ENCODE results near the gene TGM3.

Gene TGM3

DNA sequence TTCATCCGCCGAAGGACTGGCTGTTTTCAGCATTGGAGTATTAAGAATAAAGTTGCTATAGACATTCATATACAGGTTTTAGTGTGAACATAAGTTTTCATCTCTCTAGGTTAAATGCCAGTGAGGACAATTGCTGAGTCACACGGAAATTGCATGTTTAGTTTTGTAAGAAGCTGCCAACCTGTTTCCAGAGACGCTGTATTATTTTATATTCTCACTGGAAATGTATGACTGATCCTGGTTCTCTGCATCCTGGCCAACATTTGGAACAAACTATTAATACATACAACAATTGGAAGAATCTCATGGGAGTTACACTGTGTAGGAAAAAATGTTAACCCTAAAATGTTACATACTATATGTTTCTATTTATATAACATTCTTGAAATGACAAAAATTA, 68.2 kb downstream of the TGM3 start:
- POLR2A ChIA-PET: no interaction called here
- CTCF ChIA-PET: interaction anchor here (1.1 to 1.2 kb wide), 2 partner anchors 15 to 153 kb away, joined by 3 to 5 read pairs; no protein-coding TSS in a partner anchor
- TF ChIP-seq, protein P1, sequence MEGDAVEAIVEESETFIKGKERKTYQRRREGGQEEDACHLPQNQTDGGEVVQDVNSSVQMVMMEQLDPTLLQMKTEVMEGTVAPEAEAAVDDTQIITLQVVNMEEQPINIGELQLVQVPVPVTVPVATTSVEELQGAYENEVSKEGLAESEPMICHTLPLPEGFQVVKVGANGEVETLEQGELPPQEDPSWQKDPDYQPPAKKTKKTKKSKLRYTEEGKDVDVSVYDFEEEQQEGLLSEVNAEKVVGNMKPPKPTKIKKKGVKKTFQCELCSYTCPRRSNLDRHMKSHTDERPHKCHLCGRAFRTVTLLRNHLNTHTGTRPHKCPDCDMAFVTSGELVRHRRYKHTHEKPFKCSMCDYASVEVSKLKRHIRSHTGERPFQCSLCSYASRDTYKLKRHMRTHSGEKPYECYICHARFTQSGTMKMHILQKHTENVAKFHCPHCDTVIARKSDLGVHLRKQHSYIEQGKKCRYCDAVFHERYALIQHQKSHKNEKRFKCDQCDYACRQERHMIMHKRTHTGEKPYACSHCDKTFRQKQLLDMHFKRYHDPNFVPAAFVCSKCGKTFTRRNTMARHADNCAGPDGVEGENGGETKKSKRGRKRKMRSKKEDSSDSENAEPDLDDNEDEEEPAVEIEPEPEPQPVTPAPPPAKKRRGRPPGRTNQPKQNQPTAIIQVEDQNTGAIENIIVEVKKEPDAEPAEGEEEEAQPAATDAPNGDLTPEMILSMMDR (tag by site-specific recombination; IDR thresholded peaks at IDR 0.05): no peak
- no peak for TF ChIP-seq ZNF121 (tag by site-specific recombination; IDR thresholded peaks at IDR 0.05)
- TF ChIP-seq ZNF394 (tag by site-specific recombination; IDR thresholded peaks at IDR 0.05; ENCODE audit: borderline replicate concordance): no peak
- no peak for TF ChIP-seq TRIM28 (IDR thresholded peaks at IDR 0.05; ENCODE audit: borderline replicate concordance, low read length)
- no peaks in the 10 kb centered on the region for H3K36me3 ChIP-seq (ENCODE audit: control insufficient read depth in 2 of 2, insufficient read depth in 1 of 2, low read length in 2 of 2)
- no peaks in the 10 kb centered on the region for H3K4me1 ChIP-seq (ENCODE audit: control insufficient read depth, insufficient read depth, low read length)
- H3K27ac ChIP-seq (ENCODE audit: extremely low read depth, low read depth, low read length): no peak overlapping the region
- peaks cover 2% of the 10 kb centered on the region; the same call in 1 of the 2 replicates for H3K9me3 ChIP-seq (ENCODE audit: control insufficient read depth, insufficient read depth, low read depth, low read length)
- H3K4me3 ChIP-seq (ENCODE audit: low read depth, low read length): no peak overlapping the region

DNA sequence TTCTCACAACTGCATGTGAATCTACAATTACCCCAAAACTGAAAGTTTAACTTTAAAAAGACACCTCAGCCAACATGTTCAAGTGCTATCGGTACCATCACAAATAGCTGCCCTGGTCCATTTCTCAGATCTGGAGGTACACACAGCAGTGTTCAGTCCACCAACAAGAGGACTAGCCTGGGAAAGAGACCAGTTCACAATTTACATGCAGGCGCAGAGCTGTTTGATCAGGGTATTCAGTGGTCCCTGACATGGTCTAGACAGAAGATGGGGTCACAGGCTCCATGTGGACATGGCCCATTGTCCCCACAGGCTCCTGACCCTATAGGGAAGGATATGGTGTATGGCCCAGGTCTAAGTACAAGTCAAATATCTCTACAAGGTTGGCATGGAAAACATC, 69.3 kb downstream of the TGM3 start:
- TF ChIP-seq, protein P2, sequence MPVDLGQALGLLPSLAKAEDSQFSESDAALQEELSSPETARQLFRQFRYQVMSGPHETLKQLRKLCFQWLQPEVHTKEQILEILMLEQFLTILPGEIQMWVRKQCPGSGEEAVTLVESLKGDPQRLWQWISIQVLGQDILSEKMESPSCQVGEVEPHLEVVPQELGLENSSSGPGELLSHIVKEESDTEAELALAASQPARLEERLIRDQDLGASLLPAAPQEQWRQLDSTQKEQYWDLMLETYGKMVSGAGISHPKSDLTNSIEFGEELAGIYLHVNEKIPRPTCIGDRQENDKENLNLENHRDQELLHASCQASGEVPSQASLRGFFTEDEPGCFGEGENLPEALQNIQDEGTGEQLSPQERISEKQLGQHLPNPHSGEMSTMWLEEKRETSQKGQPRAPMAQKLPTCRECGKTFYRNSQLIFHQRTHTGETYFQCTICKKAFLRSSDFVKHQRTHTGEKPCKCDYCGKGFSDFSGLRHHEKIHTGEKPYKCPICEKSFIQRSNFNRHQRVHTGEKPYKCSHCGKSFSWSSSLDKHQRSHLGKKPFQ (tag by site-specific recombination; IDR thresholded peaks at IDR 0.05): no peak
- TF ChIP-seq ZNF623 (tag by site-specific recombination; IDR thresholded peaks at IDR 0.05) (no peak), ZNF426 (tag by site-specific recombination; IDR thresholded peaks at IDR 0.05) (no peak), ZBTB1 (tag by site-specific recombination; IDR thresholded peaks at IDR 0.05) (no peak), ZNF560 (tag by site-specific recombination; IDR thresholded peaks at IDR 0.05; ENCODE audit: borderline replicate concordance) (no peak), ZNF549 (tag by site-specific recombination; IDR thresholded peaks at IDR 0.05) (no peak), ZNF571 (tag by site-specific recombination; IDR thresholded peaks at IDR 0.05) (no peak), ZNF596 (tag by site-specific recombination; IDR thresholded peaks at IDR 0.05) (no peak)
- peaks cover 2% of the 10 kb centered on the region; the same call in 1 of the 2 replicates for H3K9me3 ChIP-seq (ENCODE audit: control insufficient read depth, insufficient read depth, low read depth, low read length)
- H3K27ac ChIP-seq (ENCODE audit: extremely low read depth, low read depth, low read length): no peak overlapping the region
- ChIA-PET POLR2A (no interaction called here), CTCF (interaction anchor here (0.6 to 1.6 kb wide), 4 partner anchors 11 to 154 kb away, joined by 3 to 6 read pairs (median 4); no protein-coding TSS in a partner anchor)
- no peaks in the 10 kb centered on the region for H3K36me3 ChIP-seq (ENCODE audit: control insufficient read depth in 2 of 2, insufficient read depth in 1 of 2, low read length in 2 of 2)
- H3K4me1 ChIP-seq (ENCODE audit: control insufficient read depth, insufficient read depth, low read length): no peaks in the 10 kb centered on the region
- H3K4me3 ChIP-seq (ENCODE audit: low read depth, low read length): no peak overlapping the region

DNA sequence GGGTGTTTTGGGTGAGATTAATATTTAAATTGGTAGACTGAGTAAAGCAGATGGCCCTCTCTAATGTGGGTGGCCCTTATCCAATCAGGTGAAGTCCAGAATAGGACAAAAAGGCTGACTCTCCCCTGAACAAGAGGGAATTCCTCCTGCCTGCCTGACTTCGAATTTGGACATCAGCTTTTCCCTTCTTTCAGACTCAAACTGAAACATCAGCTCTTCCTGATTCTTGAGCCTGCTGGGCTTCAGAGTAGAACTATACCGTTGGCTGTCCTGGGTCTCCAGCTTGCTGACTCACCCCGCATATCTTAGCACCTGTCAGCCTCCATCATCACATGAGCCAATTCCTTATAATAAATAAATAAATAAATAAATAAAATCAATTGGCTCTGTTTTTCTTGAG, 69.9 kb downstream of the TGM3 start:
- POLR2A ChIA-PET: no interaction called here
- no peak overlapping the region for H3K27ac ChIP-seq (ENCODE audit: extremely low read depth, low read depth, low read length)
- CTCF ChIA-PET: interaction anchor here (0.7 to 1.6 kb wide), 5 partner anchors 16 to 309 kb away, joined by 3 to 6 read pairs (median 4); no protein-coding TSS in a partner anchor
- TF ChIP-seq ZNF24 (tag by site-specific recombination; IDR thresholded peaks at IDR 0.05) (no peak), TRIM28 (IDR thresholded peaks at IDR 0.05; ENCODE audit: borderline replicate concordance, low read length) (no peak), ZNF426 (tag by site-specific recombination; IDR thresholded peaks at IDR 0.05) (0 out of 2 replicates have a peak, but pooled peaks have one; percentile 8)
- H3K4me3 ChIP-seq (ENCODE audit: low read depth, low read length): no peak overlapping the region
- no peaks in the 10 kb centered on the region for H3K4me1 ChIP-seq (ENCODE audit: control insufficient read depth, insufficient read depth, low read length)
- no peaks in the 10 kb centered on the region for H3K36me3 ChIP-seq (ENCODE audit: control insufficient read depth in 2 of 2, insufficient read depth in 1 of 2, low read length in 2 of 2)
- peaks cover 2% of the 10 kb centered on the region; the same call in 1 of the 2 replicates for H3K9me3 ChIP-seq (ENCODE audit: control insufficient read depth, insufficient read depth, low read depth, low read length)

DNA sequence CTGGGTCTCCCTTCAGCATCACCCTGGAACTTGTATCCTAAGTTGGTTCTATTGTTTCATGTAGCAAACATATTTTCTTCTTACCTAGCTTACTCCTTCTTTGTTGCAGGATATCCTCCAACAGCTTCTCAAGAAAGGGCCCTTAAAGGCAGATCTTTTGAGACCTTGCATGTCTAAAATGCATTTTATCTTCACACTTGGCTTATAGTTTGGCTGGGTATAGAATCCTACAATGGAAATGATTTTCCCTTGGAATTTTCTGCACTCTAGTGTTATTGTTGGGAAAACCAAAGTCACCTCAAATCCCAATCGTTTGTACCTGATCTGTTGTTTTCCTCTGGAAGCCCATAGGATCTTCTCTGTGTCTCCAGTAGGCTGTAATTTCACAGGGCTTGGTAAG, 72.8 kb downstream of the TGM3 start:
- H3K9me3 ChIP-seq (ENCODE audit: control insufficient read depth, insufficient read depth, low read depth, low read length): no peaks in the 10 kb centered on the region
- ChIA-PET POLR2A (no interaction called here), CTCF (interaction anchor here (0.6 to 3.6 kb wide), 5 partner anchors 20 to 632 kb away, joined by 3 to 14 read pairs (median 3); no protein-coding TSS in a partner anchor)
- H3K4me1 ChIP-seq (ENCODE audit: control insufficient read depth, insufficient read depth, low read length): no peaks in the 10 kb centered on the region
- H3K27ac ChIP-seq (ENCODE audit: extremely low read depth, low read depth, low read length): no peak overlapping the region
- H3K36me3 ChIP-seq (ENCODE audit: control insufficient read depth in 2 of 2, insufficient read depth in 1 of 2, low read length in 2 of 2): no peaks in the 10 kb centered on the region
- no peak overlapping the region for H3K4me3 ChIP-seq (ENCODE audit: low read depth, low read length)
- no peak for TF ChIP-seq ZNF341 (tag by site-specific recombination; IDR thresholded peaks at IDR 0.05; ENCODE audit: low read depth)
- TF ChIP-seq ZIC2 (tag by site-specific recombination; IDR thresholded peaks at IDR 0.05): no peak
- no peak for TF ChIP-seq ZNF768 (tag by site-specific recombination; IDR thresholded peaks at IDR 0.05)
- no peak for TF ChIP-seq ZBTB20 (tag by site-specific recombination; IDR thresholded peaks at IDR 0.05)
- no peak for TF ChIP-seq ZNF138 (tag by site-specific recombination; IDR thresholded peaks at IDR 0.05; ENCODE audit: borderline replicate concordance)
- TF ChIP-seq ZNF433 (tag by site-specific recombination; IDR thresholded peaks at IDR 0.05; ENCODE audit: low read depth): no peak
- TF ChIP-seq ZNF544 (tag by site-specific recombination; IDR thresholded peaks at IDR 0.05): no peak
- no peak for TF ChIP-seq WT1 (tag by site-specific recombination; IDR thresholded peaks at IDR 0.05)
- no peak for TF ChIP-seq GLI2 (tag by site-specific recombination; IDR thresholded peaks at IDR 0.05; ENCODE audit: borderline replicate concordance, low read depth)
- no peak for TF ChIP-seq ZNF140 (tag by site-specific recombination; IDR thresholded peaks at IDR 0.05)
- no peak for TF ChIP-seq ZBTB17 (tag by site-specific recombination; IDR thresholded peaks at IDR 0.05)
- TF ChIP-seq, protein P3, sequence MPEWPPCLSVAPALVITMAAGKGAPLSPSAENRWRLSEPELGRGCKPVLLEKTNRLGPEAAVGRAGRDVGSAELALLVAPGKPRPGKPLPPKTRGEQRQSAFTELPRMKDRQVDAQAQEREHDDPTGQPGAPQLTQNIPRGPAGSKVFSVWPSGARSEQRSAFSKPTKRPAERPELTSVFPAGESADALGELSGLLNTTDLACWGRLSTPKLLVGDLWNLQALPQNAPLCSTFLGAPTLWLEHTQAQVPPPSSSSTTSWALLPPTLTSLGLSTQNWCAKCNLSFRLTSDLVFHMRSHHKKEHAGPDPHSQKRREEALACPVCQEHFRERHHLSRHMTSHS (tag by site-specific recombination; IDR thresholded peaks at IDR 0.05): no peak
- no peak for TF ChIP-seq ZNF677 (tag by site-specific recombination; IDR thresholded peaks at IDR 0.05)

Measured in HEK293 (cell line).